Left ventricle myocardium inferior (tissue), 1 donor: ENCODE data around the gene KIF17. TPM values are rescaled to one million over a fixed set of nuclear protein-coding genes. Genes with fewer than 3 reads are reported as not detected.

Experiments
- DNase-seq: peaks from one replicate; pipeline ENCODE4 v3.0.0-alpha.2; 2020
- H3K27ac ChIP-seq: fragments of 200-600 bp; replicated peaks from 2 replicates; pipeline ENCODE4 v1.8.0; 2021
- H3K27me3 ChIP-seq: fragments of 200-600 bp; 2 replicates; pipeline ENCODE4 v1.8.0; 2021; ENCODE audit warnings: low read depth
- H3K36me3 ChIP-seq: fragments of 200-600 bp; 2 replicates; pipeline ENCODE4 v1.8.0; 2021
- H3K4me1 ChIP-seq: fragments of 200-600 bp; 2 replicates; pipeline ENCODE4 v1.8.0; 2021
- H3K4me3 ChIP-seq: fragments of 200-600 bp; 2 replicates; pipeline ENCODE4 v1.8.0; 2021; ENCODE audit warnings: mild to moderate bottlenecking, moderate library complexity
- H3K9me3 ChIP-seq: fragments of 200-600 bp; replicated peaks from 2 replicates; pipeline ENCODE4 v1.8.0; 2021
- intact Hi-C: fragments of 100-400 bp; cut with micrococcal nuclease; formaldehyde crosslinking; loops from one replicate; pipeline ENCODE4 v1.11.0; 2022
- total RNA-seq: library from RNA; stranded (reverse); fragmentation: NEBNext Ultra II Directional; extraction: Animal tissue kit (Norgen Biotek cat#: 25700); gene quantifications from one replicate; pipeline ENCODE4 v1.2.1, GENCODE V29; 2021
- TF ChIP-seq, protein P1 (sequence below): fragments of 200-600 bp; IDR thresholded peaks from 2 replicates; pipeline ENCODE4 v1.8.0; 2021; ENCODE audit warnings: antibody characterized with exemption, mild to moderate bottlenecking, borderline replicate concordance
- donor health status: DM: no; HTN: yes; CAD: no; lungs with severe emphysema.

The KIF17 gene
- total RNA-seq, 1 donor from 2014 or later, result 4.6 TPM

GRCh38 chr1:20626524-20626923, 91.3 kb downstream of the KIF17 start:
- H3K27ac ChIP-seq, result no peak overlapping the region
- TF ChIP-seq, protein P1, sequence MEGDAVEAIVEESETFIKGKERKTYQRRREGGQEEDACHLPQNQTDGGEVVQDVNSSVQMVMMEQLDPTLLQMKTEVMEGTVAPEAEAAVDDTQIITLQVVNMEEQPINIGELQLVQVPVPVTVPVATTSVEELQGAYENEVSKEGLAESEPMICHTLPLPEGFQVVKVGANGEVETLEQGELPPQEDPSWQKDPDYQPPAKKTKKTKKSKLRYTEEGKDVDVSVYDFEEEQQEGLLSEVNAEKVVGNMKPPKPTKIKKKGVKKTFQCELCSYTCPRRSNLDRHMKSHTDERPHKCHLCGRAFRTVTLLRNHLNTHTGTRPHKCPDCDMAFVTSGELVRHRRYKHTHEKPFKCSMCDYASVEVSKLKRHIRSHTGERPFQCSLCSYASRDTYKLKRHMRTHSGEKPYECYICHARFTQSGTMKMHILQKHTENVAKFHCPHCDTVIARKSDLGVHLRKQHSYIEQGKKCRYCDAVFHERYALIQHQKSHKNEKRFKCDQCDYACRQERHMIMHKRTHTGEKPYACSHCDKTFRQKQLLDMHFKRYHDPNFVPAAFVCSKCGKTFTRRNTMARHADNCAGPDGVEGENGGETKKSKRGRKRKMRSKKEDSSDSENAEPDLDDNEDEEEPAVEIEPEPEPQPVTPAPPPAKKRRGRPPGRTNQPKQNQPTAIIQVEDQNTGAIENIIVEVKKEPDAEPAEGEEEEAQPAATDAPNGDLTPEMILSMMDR, result no peak
- no peaks in the 10 kb centered on the region for H3K9me3 ChIP-seq
- H3K27me3 ChIP-seq, result no peaks in the 10 kb centered on the region
- H3K36me3 ChIP-seq, result no peaks in the 10 kb centered on the region
- no peaks in the 10 kb centered on the region for H3K4me1 ChIP-seq
- H3K4me3 ChIP-seq, result no peak overlapping the region
- intact Hi-C loops, result no loop called here
- no peak for DNase-seq

GRCh38 chr1:20626098-20626427, 91.7 kb downstream of the KIF17 start:
- no peak overlapping the region for H3K27ac ChIP-seq
- H3K9me3 ChIP-seq, result no peaks in the 10 kb centered on the region
- no peak overlapping the region for H3K4me3 ChIP-seq
- TF ChIP-seq, protein P1, result no peak
- H3K4me1 ChIP-seq, result no peaks in the 10 kb centered on the region
- intact Hi-C loops, result no loop called here
- no peaks in the 10 kb centered on the region for H3K36me3 ChIP-seq
- DNase-seq, result no peak
- no peaks in the 10 kb centered on the region for H3K27me3 ChIP-seq

GRCh38 chr1:20625176-20626097, 92.4 kb downstream of the KIF17 start:
- intact Hi-C loops, result no loop called here
- no peak for DNase-seq
- no peaks in the 10 kb centered on the region for H3K4me1 ChIP-seq
- no peak overlapping the region for H3K27ac ChIP-seq
- H3K36me3 ChIP-seq, result no peaks in the 10 kb centered on the region
- H3K9me3 ChIP-seq, result no peaks in the 10 kb centered on the region
- TF ChIP-seq, protein P1, result no peak
- H3K27me3 ChIP-seq, result no peaks in the 10 kb centered on the region
- H3K4me3 ChIP-seq, result no peak overlapping the region

DNA sequence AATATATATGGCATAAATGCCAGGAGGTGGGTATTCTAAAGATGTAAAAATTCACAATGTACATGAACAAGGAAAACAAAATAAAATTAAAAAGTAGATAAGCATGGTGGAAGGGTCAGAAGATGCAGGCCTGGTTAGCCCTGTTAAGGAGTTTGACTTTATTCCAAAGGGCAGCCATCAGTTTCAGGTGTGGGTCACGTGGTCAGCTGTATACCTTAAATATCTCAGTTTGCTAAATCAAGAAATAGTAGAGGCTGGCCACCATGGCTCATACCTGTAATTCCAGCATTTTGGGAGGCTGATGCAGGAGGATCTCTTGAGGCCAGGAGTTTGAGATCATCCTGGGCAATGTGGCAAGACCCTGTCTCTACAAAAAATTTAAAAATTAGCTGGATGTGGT, 93.1 kb downstream of the KIF17 start:
- H3K27me3 ChIP-seq, result no peaks in the 10 kb centered on the region
- H3K9me3 ChIP-seq, result no peaks in the 10 kb centered on the region
- TF ChIP-seq, protein P1, result no peak
- no peaks in the 10 kb centered on the region for H3K36me3 ChIP-seq
- H3K4me3 ChIP-seq, result no peak overlapping the region
- intact Hi-C loops, result no loop called here
- no peak overlapping the region for H3K27ac ChIP-seq
- no peak for DNase-seq
- no peaks in the 10 kb centered on the region for H3K4me1 ChIP-seq

- TF ChIP-seq, protein P1, result no peak
- H3K27me3 ChIP-seq, result no peaks in the 10 kb centered on the region
- no peak overlapping the region for H3K4me3 ChIP-seq
- intact Hi-C loops, result no loop called here
- no peaks in the 10 kb centered on the region for H3K9me3 ChIP-seq
- no peak overlapping the region for H3K27ac ChIP-seq
- no peaks in the 10 kb centered on the region for H3K36me3 ChIP-seq
- H3K4me1 ChIP-seq, result peaks cover 20% of the 10 kb centered on the region
- DNase-seq, result no peak
These were observed 96.8 kb downstream of the KIF17 start for GRCh38 chr1:20621012-20621411.
